CD4-positive, alpha-beta T cell treated with Interleukin-17A for 1 hour (primary cell): Measurements from ENCODE around the gene CWC22.
"Not testable (repeated sequence)": the region's sequence is repeated elsewhere in the genome, so short reads cannot be mapped to it uniquely, and the experiment has no call there.

Source experiments
- DNase-seq: peaks from one replicate; pipeline ENCODE4 v3.0.0-alpha.2; 2020

CWC22 gene

DNA sequence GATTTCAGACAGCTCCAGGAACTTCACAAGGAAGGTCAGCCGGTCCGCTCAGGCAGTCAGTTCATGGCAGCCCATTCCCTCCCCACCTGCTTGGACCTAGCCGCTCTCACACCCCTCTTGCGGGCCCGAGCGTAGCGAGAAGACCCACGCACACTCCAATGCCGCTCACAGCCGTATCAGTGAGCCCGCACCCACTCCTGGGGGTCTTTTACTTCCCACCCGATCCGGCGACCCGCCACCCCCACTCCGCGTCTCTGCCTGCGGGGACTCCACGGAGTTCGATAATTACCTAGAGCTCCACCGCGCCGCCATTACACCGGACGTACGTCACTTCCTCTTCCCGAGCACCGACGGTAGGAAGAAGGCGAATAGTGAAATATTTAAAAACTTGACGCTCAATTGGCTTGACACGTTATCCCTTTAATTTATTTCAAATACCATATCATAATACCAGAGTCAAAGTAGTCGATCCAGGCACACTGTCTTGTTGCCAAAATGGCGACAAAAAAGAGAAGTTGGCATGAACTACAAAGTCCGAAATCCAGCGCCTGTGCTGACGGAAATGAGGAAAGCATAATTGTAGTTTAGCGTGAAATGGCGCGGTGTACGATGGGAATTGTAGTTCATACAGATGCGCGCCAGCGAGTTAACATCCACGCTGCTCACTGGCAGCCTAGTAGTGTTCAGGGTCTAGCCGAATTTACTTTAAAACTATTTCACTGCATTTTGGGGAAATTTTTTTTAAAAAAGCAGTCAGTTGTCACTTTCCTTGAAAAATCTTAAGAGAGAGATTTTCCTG lies at the start of gene CWC22:
CWC22 (minus strand) TSS at position 517 of the 799 bp plus-strand sequence. CDS start 13,956 bp downstream, outside the sequence.
- DNase-seq, result peak; percentile 94

- no peak for DNase-seq
Measured at GRCh38 chr2:180056367-180057118, 49.4 kb upstream of the CWC22 start.

GRCh38 chr2:180054576-180054975 lies 47.5 kb upstream of the CWC22 start:
- DNase-seq, result not testable (repeated sequence)

DNA sequence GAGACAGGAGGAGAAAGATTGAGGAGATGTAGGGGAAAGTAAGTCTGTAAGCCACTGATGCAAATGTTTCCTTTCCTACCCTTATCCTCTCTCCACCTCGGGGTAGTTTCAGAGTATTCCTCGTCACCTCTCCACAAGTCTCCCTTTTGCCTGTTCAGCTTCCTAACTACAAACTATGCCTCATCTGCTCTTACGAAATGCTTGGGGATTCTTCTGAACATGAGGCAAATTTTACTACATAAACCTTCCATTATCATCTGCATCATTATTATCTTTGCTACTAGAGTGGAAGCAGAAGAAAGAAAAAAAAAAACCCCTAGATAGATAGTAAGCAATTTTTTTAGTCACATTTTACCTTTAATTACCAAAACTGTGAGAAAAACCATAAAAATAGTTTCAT lies 43.1 kb upstream of the CWC22 start:
- DNase-seq, result no peak

GRCh38 chr2:180048251-180048650 lies 41.2 kb upstream of the CWC22 start:
- DNase-seq, result no peak

DNA sequence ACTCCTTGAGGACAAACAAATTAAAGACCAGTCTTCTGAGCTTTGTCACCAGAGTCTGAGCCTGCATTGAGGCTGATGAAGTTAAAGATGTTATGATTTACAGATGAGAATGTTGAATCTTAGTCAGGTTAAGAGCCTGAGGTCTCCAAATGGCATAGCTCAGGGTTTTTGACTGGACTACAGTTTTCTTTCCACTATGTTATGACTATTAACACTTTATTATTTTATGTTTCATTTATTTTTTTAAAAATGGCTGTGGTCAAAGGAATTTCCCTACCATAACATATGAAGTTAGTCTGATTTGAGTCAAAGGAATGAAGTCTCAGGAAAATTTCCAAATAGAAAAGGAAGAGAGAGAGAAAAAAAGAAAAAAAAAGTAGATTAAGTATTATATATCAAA lies 39.7 kb upstream of the CWC22 start:
- DNase-seq, result no peak

DNA sequence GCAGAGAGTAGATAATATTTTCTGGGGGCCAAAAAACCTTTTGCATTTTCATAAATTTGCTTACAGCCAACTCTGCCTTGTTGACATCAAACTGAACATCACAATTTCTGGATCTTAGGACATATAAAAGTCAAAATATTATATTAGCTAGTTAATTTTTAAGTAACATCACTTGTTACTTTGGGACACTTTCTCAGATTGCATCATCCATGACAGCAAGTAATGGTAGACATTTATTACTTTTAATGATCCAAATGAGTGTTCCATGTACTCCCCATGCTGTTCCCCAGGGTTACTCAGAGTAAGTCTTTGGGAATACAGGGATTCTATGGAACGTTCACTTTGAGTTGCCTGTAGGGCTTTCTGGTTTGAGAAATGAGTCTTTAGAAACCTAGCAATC lies 39.1 kb upstream of the CWC22 start:
- DNase-seq, result no peak

DNA sequence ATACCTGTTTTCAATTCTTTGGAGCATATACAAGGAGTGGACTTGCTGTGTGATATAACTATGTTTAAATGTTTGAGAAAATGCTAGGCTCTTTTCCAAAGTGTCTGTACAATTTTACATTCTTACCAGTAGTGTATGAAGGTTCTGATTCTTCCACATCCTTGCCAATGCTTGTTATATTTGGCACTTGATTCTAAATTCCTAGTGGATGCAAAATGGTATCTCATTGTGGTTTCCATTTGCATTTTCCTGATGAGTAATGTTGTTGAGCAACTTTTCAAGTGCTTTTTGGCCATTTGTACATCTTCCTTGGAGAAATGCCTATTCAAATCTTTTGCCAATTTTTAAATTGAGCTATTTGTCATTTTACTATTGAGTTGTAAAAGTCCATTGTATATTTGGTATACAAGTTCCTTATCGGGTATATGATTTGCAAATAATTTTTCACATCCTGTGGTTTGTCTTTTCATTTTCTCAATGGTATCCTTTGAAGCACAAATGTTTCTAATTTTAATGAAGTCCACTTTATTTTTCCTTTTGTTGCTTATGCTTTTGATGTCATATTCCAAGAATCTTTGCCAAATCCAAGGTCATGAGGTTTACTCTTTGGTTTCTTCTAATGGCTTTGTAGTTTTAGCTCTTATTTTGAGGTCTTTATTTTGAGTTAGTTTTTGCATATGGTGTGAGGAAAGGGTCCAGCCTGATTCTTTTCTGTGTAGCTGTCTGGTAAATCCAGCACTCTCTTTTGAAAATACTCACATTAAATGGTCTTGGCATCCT lies 33.2 kb upstream of the CWC22 start:
- no peak for DNase-seq

DNA sequence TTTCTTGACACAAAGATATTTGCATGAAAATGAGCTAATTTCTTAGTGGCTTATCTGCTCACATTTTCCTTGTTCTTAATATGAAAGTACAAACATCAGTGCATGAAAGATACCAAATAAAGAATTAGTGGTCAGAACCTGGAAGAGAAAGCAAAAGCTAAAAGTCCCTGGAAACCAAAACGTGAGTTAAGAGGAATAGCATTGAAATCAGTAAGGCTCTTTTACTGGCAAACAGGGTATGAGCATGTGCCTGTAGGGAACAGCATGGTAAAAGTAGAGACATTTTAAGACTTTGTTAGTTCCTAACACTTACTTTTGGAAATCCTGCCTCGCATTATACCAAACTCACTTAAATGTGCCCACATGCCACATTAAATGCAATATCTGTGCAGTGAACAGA lies 31.9 kb upstream of the CWC22 start:
- no peak for DNase-seq

GRCh38 chr2:180033993-180034894 lies 27.1 kb upstream of the CWC22 start:
- no peak for DNase-seq

DNA sequence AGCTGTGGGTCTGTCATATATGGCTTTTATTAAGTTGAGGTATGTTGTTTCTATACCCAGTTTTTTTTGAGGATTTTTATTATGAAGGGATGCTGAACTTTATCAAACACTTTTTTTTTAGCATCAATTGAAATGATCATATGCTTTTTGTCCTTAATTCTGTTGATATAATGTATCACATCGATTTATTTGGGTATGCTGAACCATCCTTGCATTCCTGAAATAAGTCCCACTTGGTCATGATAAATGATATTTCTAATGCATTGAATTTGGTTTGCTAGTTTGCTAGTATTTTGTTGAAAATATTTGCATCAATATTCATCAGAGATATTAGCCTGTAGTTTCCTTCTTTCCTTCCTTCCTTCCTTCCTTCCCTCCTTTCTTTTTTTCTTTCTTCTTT lies 22.5 kb upstream of the CWC22 start:
- DNase-seq, result no peak

- no peak for DNase-seq
Measured at GRCh38 chr2:180021850-180022249, 14.8 kb upstream of the CWC22 start.

DNA sequence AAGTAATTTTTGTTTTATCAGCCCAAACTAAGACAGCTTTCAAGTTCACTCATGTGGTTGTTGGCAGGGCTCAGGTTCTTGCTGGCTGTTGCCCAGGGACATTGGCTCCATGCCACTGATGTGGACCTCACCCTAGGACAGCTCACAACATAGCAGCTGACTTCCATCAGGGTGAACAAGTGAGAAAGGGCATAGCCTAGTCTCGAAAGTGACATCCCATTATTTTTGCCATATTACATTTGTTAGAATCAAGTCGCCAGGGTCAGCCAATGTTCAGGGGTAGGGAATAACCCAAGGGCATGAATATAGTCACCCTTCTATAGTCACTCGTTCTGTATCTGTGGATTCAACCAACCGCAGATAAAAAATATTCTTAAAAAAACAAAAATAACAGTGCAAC lies 10.7 kb upstream of the CWC22 start:
- DNase-seq, result no peak

- DNase-seq, result no peak
Measured at GRCh38 chr2:180016937-180017336, 9.8 kb upstream of the CWC22 start.

- no peak for DNase-seq
Measured at GRCh38 chr2:180015951-180016709, 9.0 kb upstream of the CWC22 start.

DNA sequence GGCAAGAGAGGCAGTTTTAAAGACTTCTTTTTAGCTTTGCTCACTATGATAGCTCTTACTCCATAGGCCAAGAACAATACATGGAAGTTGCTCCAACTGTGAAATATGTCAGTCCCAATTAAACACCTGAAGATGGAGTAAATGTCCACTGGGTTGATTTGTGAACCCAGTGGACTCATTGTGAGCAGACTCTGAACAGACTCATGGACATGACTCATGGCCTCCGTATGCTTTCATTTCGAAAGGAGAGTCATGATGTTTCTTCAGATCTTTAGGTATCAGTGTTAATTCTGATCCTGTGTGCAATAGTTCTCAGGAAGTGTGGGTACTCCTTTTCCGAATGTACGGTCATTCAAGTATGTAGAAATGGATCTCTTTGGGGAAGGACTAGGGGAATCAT lies 5.4 kb upstream of the CWC22 start:
- DNase-seq, result no peak

DNA sequence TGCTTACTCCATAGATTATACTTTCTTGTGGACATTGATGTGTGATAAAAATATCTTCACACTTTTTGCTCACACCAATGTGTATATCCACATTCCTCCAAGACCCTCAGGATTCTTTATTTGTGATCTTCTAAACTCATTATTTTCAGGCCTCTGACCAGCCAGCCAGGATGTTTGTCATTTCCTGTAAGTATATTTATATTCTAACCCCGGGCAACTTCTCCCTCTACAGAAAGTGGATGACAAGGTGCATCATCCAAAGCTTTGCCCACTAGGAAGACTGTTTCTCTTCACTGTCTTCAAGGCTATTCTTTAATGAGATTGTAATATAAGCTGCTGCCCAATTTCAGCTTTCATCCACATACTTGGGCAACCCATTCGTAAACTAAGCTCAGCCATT lies 3.6 kb upstream of the CWC22 start:
- DNase-seq, result no peak

- DNase-seq, result no peak
Measured at GRCh38 chr2:180006231-180006630, 866 bp downstream of the CWC22 start.

DNA sequence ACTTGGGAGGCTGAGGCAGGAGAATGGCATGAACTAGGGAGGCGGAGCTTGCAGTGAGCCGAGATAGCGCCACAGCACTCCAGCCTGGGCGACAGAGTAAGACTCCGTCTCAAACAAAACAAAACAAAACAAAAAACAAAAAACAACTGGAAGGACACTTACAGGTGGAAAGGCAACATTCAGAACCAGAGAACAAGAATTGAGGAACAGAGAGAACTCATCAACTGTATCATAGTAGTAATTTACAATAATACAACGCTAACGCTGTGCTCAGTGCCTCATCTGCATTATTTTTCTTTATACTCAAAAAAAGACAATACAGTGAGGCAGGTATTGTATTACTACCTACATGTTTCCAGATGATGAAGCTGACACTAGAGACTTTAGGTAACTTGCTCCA lies 1.6 kb downstream of the CWC22 start:
- DNase-seq, result not testable (repeated sequence)

DNA sequence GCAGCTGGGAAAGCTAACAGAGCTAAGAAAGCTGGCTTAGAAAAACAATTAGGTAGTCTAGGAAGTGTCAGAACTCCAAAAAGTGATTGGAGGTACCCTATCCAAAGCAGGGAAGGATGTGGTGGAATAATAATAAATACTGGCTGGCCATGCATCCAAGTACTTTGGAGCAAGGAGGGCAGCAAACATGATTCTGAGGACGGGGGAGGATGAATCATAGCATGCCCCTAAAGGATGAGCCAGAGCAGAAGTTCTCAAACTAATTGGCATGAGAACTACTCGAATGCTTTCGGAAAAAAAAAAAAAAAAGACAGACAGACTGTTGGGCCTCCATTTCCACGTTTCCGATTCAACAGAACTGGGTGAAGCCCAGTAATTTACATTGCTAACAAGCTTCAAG lies 2.4 kb downstream of the CWC22 start:
- DNase-seq, result no peak

DNA sequence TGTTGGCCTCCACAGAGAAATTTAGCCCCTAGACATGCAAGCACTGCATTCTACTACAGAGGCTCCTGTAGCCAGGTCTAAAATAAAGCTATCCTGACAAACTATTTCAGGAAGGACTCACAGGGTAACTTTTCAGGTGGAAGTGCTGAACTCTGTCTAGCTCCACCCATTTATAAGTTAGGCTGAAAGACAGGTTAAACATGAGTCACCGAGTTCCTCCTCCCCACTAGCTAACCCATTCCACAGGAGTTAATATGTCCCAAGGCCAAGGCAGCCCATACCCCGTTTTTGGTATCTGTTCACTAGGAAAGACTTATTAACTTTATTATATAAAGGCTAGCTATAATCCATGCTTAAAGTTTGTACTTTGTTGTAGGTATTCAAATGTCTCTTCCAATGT lies 3.5 kb downstream of the CWC22 start:
- DNase-seq, result no peak

DNA sequence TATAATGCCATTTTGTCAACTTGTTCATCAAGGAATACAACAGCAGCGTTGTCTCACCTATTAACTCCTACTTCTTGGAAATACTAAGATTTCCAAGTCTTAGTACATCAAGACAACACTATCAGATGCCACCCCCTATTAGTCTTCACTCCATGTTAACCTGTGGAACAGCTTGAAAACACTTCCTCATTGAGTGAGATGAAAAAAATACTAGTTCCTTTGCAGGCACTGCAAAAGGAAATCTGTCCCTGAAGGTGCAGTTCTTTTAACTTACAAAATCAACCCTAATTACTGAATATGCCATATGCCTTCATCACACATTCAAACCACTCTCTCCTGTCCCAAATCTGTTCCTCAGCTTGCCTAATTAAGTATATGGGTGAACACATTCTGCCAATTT lies 4.0 kb downstream of the CWC22 start:
- no peak for DNase-seq
